ENCODE results near the gene WDR27.

- TF ChIP-seq EZH2phosphoT487 (conservative IDR thresholded peaks at IDR 0.05; ENCODE audit: low read length): no peak
- TF ChIP-seq, protein P1, sequence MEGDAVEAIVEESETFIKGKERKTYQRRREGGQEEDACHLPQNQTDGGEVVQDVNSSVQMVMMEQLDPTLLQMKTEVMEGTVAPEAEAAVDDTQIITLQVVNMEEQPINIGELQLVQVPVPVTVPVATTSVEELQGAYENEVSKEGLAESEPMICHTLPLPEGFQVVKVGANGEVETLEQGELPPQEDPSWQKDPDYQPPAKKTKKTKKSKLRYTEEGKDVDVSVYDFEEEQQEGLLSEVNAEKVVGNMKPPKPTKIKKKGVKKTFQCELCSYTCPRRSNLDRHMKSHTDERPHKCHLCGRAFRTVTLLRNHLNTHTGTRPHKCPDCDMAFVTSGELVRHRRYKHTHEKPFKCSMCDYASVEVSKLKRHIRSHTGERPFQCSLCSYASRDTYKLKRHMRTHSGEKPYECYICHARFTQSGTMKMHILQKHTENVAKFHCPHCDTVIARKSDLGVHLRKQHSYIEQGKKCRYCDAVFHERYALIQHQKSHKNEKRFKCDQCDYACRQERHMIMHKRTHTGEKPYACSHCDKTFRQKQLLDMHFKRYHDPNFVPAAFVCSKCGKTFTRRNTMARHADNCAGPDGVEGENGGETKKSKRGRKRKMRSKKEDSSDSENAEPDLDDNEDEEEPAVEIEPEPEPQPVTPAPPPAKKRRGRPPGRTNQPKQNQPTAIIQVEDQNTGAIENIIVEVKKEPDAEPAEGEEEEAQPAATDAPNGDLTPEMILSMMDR (IDR thresholded peaks at IDR 0.05; ENCODE audit: insufficient read depth, low read length, poor library complexity, severe bottlenecking): no peak
Measured at GRCh38 chr6:169723991-169724493, 22.2 kb upstream of the WDR27 start.
